GM12875 (cell line): ENCODE data around the gene GLB1L3.

ENCODE experiments used
- H3K4me3 ChIP-seq: one replicate; pipeline ENCODE4 v1.5.1; 2011; ENCODE audit warnings: low read depth, low read length, control low read depth
- TF ChIP-seq, protein P1 (sequence below): IDR thresholded peaks from 2 replicates; pipeline ENCODE4 v1.5.1; 2011; ENCODE audit warnings: low read depth, mild to moderate bottlenecking, control low read depth, inconsistent platforms, low read length, moderate library complexity, borderline replicate concordance; ENCODE audit not compliant: insufficient read depth

Gene GLB1L3

DNA sequence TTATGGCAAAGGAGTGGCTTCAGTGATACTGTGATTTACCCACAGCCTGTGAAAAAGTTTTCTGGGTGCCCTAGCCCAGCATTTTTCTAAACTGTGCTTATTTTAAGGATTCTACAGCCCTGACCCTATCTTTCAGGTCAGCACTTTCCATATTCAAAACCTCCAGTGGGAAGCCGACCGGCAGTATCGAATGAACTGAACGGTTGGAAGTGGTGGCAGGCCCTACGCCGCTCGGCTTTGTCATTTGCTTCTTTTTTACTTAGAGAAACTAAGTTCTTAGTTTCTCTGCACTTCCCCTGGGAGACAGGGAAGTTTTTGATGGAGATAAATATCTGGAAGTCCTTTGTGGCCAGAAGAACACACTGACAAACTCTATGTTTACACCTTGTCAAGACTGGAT, 56.6 kb downstream of the GLB1L3 start:
- H3K4me3 ChIP-seq: no peak overlapping the region
- TF ChIP-seq, protein P1, sequence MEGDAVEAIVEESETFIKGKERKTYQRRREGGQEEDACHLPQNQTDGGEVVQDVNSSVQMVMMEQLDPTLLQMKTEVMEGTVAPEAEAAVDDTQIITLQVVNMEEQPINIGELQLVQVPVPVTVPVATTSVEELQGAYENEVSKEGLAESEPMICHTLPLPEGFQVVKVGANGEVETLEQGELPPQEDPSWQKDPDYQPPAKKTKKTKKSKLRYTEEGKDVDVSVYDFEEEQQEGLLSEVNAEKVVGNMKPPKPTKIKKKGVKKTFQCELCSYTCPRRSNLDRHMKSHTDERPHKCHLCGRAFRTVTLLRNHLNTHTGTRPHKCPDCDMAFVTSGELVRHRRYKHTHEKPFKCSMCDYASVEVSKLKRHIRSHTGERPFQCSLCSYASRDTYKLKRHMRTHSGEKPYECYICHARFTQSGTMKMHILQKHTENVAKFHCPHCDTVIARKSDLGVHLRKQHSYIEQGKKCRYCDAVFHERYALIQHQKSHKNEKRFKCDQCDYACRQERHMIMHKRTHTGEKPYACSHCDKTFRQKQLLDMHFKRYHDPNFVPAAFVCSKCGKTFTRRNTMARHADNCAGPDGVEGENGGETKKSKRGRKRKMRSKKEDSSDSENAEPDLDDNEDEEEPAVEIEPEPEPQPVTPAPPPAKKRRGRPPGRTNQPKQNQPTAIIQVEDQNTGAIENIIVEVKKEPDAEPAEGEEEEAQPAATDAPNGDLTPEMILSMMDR: no peak

DNA sequence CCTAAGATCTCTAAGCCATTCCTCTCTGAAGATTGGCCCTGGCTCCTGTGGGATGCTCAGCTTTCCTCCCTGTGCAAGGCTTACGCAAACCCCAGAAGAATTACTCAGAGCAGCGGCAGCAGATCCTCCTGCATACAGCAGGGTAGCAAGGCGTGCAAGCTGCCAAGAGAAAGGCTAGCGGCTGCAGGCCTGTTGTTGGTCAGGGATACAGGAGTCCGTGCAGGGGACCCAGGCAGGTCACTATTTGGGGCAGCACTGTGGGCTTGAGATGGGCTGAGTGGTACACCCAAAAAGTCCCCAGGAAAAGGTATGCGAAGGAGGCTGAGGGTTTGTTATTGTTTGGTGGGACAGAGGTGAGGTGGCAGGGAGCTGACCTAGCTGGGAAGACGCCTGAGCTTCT, 57.1 kb downstream of the GLB1L3 start:
- TF ChIP-seq, protein P1: no peak
- H3K4me3 ChIP-seq: no peak overlapping the region

DNA sequence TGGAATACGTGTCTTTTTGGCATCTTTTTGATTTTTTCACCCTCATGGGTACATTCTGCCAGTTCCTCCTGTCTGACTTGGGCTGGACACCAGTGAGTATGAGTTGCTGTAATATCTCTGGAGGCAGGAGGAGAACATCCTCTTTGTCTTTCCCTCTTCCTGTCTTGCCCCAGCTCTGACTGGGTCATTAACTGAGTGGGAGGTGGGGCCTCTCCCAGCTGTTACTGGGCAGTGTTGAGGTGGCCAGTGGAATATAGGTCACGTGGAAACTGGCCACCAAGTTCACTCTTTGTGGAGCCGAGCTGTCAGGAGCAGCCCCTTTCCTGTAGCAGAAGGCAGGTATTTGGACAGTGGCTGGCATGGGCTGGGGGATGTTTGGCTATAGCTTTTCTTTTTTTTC, 57.8 kb downstream of the GLB1L3 start:
- TF ChIP-seq, protein P1: no peak
- no peak overlapping the region for H3K4me3 ChIP-seq

DNA sequence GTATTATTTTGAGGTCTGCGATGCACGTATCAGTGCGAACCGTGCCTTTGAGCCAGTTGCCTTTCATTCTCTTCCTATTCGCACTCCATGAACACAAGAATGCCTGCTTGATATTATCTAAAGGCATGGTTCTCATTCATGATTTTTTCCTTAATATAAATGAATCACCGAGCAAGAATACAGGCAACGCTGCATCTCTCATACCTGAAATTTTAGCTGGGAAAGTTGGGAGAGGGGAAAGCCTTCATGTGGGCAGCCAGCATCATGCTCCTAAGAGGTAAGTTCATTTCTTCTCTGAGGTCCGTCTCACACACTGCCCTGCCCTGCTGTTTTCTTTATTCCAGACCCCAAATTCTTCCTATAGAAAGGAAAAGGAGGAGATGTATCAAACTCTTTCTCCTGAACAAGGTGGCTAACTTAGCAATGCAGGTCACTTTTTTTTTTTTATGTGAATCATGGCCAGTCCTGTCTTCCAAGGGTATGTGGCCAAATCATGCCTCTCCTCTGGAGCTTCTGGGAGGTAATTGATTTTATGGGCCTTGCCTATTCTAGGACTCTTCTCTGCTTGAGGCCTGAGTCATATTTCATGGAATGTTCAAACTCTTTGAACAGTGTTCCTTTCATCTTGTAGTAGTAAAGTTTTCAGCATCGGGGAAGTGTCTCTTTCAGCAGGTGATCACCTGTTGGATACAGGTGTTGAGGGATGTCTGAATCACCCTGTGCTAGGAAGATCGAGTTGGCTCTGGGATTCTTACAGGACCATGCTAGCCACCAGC, 58.8 kb downstream of the GLB1L3 start:
- TF ChIP-seq, protein P1: no peak
- H3K4me3 ChIP-seq: no peak overlapping the region

DNA sequence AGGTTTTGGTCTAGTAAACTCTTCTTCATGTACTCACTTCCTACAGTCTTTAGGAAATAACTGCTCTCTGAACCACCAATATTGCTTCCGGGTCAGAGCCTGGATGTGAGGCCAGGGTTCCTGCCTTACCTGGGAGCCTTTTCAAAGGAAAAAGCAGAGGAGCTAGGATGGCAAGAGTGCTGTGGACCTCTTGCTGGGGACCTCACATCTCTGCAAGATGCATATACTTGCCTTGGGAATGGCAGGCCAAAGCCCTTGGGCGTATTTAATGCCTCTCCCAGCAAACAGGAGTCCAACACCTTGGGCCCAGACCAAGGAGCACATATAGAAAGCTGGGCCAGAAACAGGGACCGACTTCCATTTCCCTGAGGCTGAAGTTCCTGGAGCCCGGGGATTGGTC, 60.9 kb downstream of the GLB1L3 start:
- H3K4me3 ChIP-seq: no peak overlapping the region
- TF ChIP-seq, protein P1: no peak

DNA sequence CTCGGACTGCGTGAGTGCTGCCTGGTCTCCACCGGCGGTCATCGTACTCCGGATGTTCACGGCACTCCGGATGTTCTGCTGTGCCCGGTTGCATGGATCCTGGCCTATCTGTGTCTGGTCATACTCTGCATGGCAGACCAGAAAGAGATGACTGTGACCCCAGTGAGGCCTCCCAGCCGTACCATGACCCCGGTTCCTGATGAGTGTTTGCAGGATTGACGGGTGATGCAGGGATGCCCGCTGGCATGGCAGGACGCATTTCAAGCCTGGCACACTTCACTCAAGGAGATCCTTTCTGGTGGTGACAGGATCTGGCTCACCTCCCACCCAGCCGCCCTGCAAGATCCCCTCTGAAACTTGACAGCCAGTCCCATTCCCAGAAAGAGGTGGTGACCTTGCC, 61.9 kb downstream of the GLB1L3 start:
- TF ChIP-seq, protein P1: no peak
- H3K4me3 ChIP-seq: no peak overlapping the region

DNA sequence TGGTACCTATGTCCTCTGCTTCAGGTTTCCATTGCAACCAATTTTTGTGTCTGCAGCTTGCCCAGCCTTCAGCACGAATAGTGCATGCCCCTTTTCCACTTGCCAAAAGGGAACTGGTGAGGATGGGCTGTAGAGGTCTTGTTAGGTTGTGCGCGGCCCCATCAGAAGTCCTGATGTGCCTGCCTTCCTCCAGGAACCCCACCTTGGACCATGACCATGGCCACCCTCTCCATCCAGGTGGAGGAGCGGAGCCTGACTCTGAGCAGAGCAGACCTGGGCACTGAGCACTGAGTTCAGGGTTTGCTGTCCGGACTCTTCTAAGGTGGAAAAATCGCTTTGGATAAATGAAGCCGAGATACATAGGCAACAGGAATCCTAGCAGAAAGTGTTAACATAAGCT, 62.5 kb downstream of the GLB1L3 start:
- TF ChIP-seq, protein P1: no peak
- no peak overlapping the region for H3K4me3 ChIP-seq
